OCI-LY3 (cell line): ENCODE measurements around the gene HDGFL2.

Experiments
- CTCF ChIP-seq: fragments of 200-600, 300-600 bp; sonication (generic); IDR thresholded peaks from 2 replicates; pipeline ENCODE4 v1.5.1; 2014; ENCODE audit warnings: antibody characterized with exemption, low read length, low read depth
- EZH2phosphoT487 ChIP-seq: fragments of 200-600 bp; shearing (Covaris generic); IDR thresholded peaks from 2 replicates; pipeline ENCODE4 v1.6.1; 2018; ENCODE audit warnings: antibody characterized with exemption, mixed run types, low read depth

DNA sequence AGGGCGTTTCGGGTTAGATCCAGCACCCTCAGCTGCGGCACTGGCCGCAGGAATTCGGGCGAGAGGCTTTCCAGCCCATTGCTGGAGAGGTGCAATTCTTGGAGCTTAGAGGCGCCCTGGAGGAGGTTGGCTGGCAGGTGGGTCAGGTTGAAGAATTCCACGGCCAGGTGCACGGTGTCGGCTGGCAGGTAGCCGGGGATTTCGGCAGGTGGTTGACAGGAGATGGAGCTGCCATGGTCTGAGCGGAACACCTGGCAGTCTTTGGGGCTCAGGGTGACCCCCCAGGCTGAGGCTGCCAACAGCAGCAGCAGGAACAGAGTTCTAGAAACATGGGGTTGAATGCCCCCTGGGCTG is 66.5 kb downstream of the HDGFL2 start:
- no peak for TF ChIP-seq CTCF
- no peak for TF ChIP-seq EZH2phosphoT487
